ENCODE results near the gene TRNAU1AP. TPM values are rescaled to one million over a fixed set of nuclear protein-coding genes. Genes with fewer than 3 reads are reported as not detected.
"Not testable (repeated sequence)": the region's sequence is repeated elsewhere in the genome, so short reads cannot be mapped to it uniquely, and the experiment has no call there.

Gene TRNAU1AP
- total RNA-seq, 1 donor from 2014 or later, result 23.2 TPM

GRCh38 chr1:28595412-28596191 is 42.7 kb downstream of the TRNAU1AP start:
- no peak for TF ChIP-seq CTCF (IDR thresholded peaks at IDR 0.05; ENCODE audit: insufficient read depth, low read length, severe bottlenecking)
- DNase-seq (ENCODE audit: low read depth) (no peak), FAIRE-seq (no peak)
- Histone ChIP-seq H3K36me3 (ENCODE audit: control insufficient read depth, insufficient read depth, low read length) (no peaks in the 10 kb centered on the region), H3K4me3 (ENCODE audit: low read depth, low read length) (no peak overlapping the region), H3K27me3 (ENCODE audit: control insufficient read depth, insufficient read depth, low read length) (peaks cover 2% of the 10 kb centered on the region)

GRCh38 chr1:28596276-28596675 is 43.4 kb downstream of the TRNAU1AP start:
- H3K36me3 ChIP-seq (ENCODE audit: control insufficient read depth, insufficient read depth, low read length); H3K27me3 ChIP-seq (ENCODE audit: control insufficient read depth, insufficient read depth, low read length); DNase-seq (ENCODE audit: low read depth); H3K4me3 ChIP-seq (ENCODE audit: low read depth, low read length); FAIRE-seq: not testable (repeated sequence)

- no peak overlapping the region for H3K4me3 ChIP-seq (ENCODE audit: low read depth, low read length)
- TF ChIP-seq CTCF (IDR thresholded peaks at IDR 0.05; ENCODE audit: insufficient read depth, low read length, severe bottlenecking), result no peak
- no peaks in the 10 kb centered on the region for H3K27me3 ChIP-seq (ENCODE audit: control insufficient read depth, insufficient read depth, low read length)
- FAIRE-seq, result no peak
- H3K36me3 ChIP-seq (ENCODE audit: control insufficient read depth, insufficient read depth, low read length), result peaks cover 7% of the 10 kb centered on the region
- peak; percentile 73 for DNase-seq (ENCODE audit: low read depth)
Measured at GRCh38 chr1:28601696-28602095, 48.8 kb downstream of the TRNAU1AP start.

- no peak for FAIRE-seq
Measured at GRCh38 chr1:28602536-28603439, 49.9 kb downstream of the TRNAU1AP start.

GRCh38 chr1:28604411-28604810 is 51.5 kb downstream of the TRNAU1AP start:
- no peak for TF ChIP-seq CTCF (IDR thresholded peaks at IDR 0.05; ENCODE audit: insufficient read depth, low read length, severe bottlenecking)
- H3K36me3 ChIP-seq (ENCODE audit: control insufficient read depth, insufficient read depth, low read length), result peaks cover 11% of the 10 kb centered on the region
- FAIRE-seq (no peak), DNase-seq (ENCODE audit: low read depth) (no peak)
- no peaks in the 10 kb centered on the region for H3K27me3 ChIP-seq (ENCODE audit: control insufficient read depth, insufficient read depth, low read length)
- H3K4me3 ChIP-seq (ENCODE audit: low read depth, low read length), result no peak overlapping the region

More at GRCh38 chr1:28602536-28603439, 49.9 kb downstream of the TRNAU1AP start:
- peak; percentile 65 for DNase-seq (ENCODE audit: low read depth)
- H3K36me3 ChIP-seq (ENCODE audit: control insufficient read depth, insufficient read depth, low read length), result peaks cover 10% of the 10 kb centered on the region
- no peak overlapping the region for H3K4me3 ChIP-seq (ENCODE audit: low read depth, low read length)
- no peaks in the 10 kb centered on the region for H3K27me3 ChIP-seq (ENCODE audit: control insufficient read depth, insufficient read depth, low read length)
- peak; percentile 61 for TF ChIP-seq CTCF (IDR thresholded peaks at IDR 0.05; ENCODE audit: insufficient read depth, low read length, severe bottlenecking)

- DNase-seq (ENCODE audit: low read depth) (no peak), FAIRE-seq (no peak)
- Histone ChIP-seq H3K36me3 (ENCODE audit: control insufficient read depth, insufficient read depth, low read length) (peaks cover 11% of the 10 kb centered on the region), H3K27me3 (ENCODE audit: control insufficient read depth, insufficient read depth, low read length) (no peaks in the 10 kb centered on the region), H3K4me3 (ENCODE audit: low read depth, low read length) (no peak overlapping the region)
- TF ChIP-seq CTCF (IDR thresholded peaks at IDR 0.05; ENCODE audit: insufficient read depth, low read length, severe bottlenecking), result no peak
Measured at GRCh38 chr1:28604962-28605361, 52.1 kb downstream of the TRNAU1AP start.
